ENCODE data around the gene RPL3. TPM values are rescaled to one million over a fixed set of nuclear protein-coding genes. Genes with fewer than 3 reads are reported as not detected.

Gene RPL3
- total and polyA plus RNA-seq, 2 donors (not counting 1 experiment from before 2014, with no cell fraction given), result 2,665 to 5,418 TPM

GRCh38 chr22:39287076-39287725 lies 32.2 kb downstream of the RPL3 start:
- Histone ChIP-seq H3K4me2 (replicated peaks; ENCODE audit: low read depth, low read length, poor library complexity, severe bottlenecking) (peak overlapping the region; percentile 48), H2AFZ (ENCODE audit: insufficient read depth, low read depth, low read length, poor library complexity, severe bottlenecking) (peak overlapping the region; percentile 48), H3K27ac (ENCODE audit: low read length in 2 of 2) (peak overlapping the region; percentile 27 to 44), H3K4me3 (ENCODE audit: control extremely low read depth in 1 of 5, extremely low read depth in 1 of 5, insufficient read depth in 1 of 5, low read depth in 2 of 5, low read length in 4 of 5) (peak overlapping the region in 1 of 5 experiments; percentile 36), H3K9ac (ENCODE audit: low read length) (no peak overlapping the region), H4K20me1 (ENCODE audit: control insufficient read depth, insufficient read depth, low read length, poor library complexity, severe bottlenecking) (no peaks in the 10 kb centered on the region), H3K79me2 (ENCODE audit: control insufficient read depth, insufficient read depth, low read length) (no peaks in the 10 kb centered on the region), H3K9me3 (ENCODE audit: control extremely low read depth in 1 of 3, control insufficient read depth in 2 of 3, insufficient read depth in 1 of 3, low read length in 2 of 3) (peaks cover 0 to 22% (median 4%) of the 10 kb centered on the region in 3 donors), H3K27me3 (replicated peaks in 1 of 4; ENCODE audit: control extremely low read depth in 1 of 4, control insufficient read depth in 3 of 4, insufficient read depth in 4 of 4, low read length in 3 of 4) (peaks cover 0 to 16% (median 5%) of the 10 kb centered on the region in 4 experiments), H3K36me3 (replicated peaks in 1 of 2; ENCODE audit: control extremely low read depth in 1 of 2, control insufficient read depth in 1 of 2, extremely low read depth in 1 of 2, insufficient read depth in 2 of 2, low read length in 1 of 2) (no peaks in the 10 kb centered on the region), H3K4me1 (ENCODE audit: control insufficient read depth in 2 of 2, insufficient read depth in 2 of 2, low read length in 2 of 2) (peaks cover 13 to 19% of the 10 kb centered on the region in 2 donors)
- peak overlapping the region; percentile 53 for H3K27ac Mint-ChIP-seq
- DNase-seq, result peak; percentile 66
- H3K9me3 Mint-ChIP-seq (ENCODE audit: insufficient read depth), result no peaks in the 10 kb centered on the region
- H3K4me1 Mint-ChIP-seq, result peaks cover 12% of the 10 kb centered on the region
- intact Hi-C loops (cut with micrococcal nuclease), result no loop called here
- CTCF ChIA-PET, result interaction anchor here (1.3 to 2.3 kb wide), 2 partner anchors 20 to 117 kb away, joined by 3 to 6 read pairs; no protein-coding TSS in a partner anchor
- WGBS (ENCODE audit: insufficient coverage), result 9% methylated on average over 3 of the region's 8 CpGs
- TF ChIP-seq CTCF (IDR thresholded peaks at IDR 0.05) (no peak), EZH2 (IDR thresholded peaks at IDR 0.05; ENCODE audit: borderline replicate concordance, insufficient read depth, low read depth, low read length, poor library complexity, severe bottlenecking) (no peak)
- peaks cover 4% of the 10 kb centered on the region for H3K27me3 Mint-ChIP-seq
- H3K4me3 Mint-ChIP-seq, result peak overlapping the region; percentile 40
- peak; percentile 91 for ATAC-seq (ENCODE audit: low read depth)
- POLR2A ChIA-PET, result no interaction called here

- peaks cover 0 to 22% (median 4%) of the 10 kb centered on the region in 3 donors for H3K9me3 ChIP-seq (ENCODE audit: control extremely low read depth in 1 of 3, control insufficient read depth in 2 of 3, insufficient read depth in 1 of 3, low read length in 2 of 3)
- ATAC-seq (ENCODE audit: low read depth) (no peak), DNase-seq (no peak)
- H3K27me3 Mint-ChIP-seq, result peaks cover 11% of the 10 kb centered on the region
- no peaks in the 10 kb centered on the region for H4K20me1 ChIP-seq (ENCODE audit: control insufficient read depth, insufficient read depth, low read length, poor library complexity, severe bottlenecking)
- H3K27ac Mint-ChIP-seq, result no peak overlapping the region
- intact Hi-C loops (cut with micrococcal nuclease), result no loop called here
- H3K4me1 ChIP-seq (ENCODE audit: control insufficient read depth in 2 of 2, insufficient read depth in 2 of 2, low read length in 2 of 2), result peaks cover 13 to 19% of the 10 kb centered on the region in 2 donors
- POLR2A ChIA-PET, result no interaction called here
- TF ChIP-seq EZH2 (IDR thresholded peaks at IDR 0.05; ENCODE audit: borderline replicate concordance, insufficient read depth, low read depth, low read length, poor library complexity, severe bottlenecking) (no peak), CTCF (IDR thresholded peaks at IDR 0.05) (no peak)
- no peaks in the 10 kb centered on the region for H3K79me2 ChIP-seq (ENCODE audit: control insufficient read depth, insufficient read depth, low read length)
- peaks cover 0 to 24% (median 5%) of the 10 kb centered on the region in 4 experiments for H3K27me3 ChIP-seq (replicated peaks in 1 of 4; ENCODE audit: control extremely low read depth in 1 of 4, control insufficient read depth in 3 of 4, insufficient read depth in 4 of 4, low read length in 3 of 4)
- no peak overlapping the region for H3K4me3 ChIP-seq (ENCODE audit: control extremely low read depth in 1 of 5, extremely low read depth in 1 of 5, insufficient read depth in 1 of 5, low read depth in 2 of 5, low read length in 4 of 5)
- no peak overlapping the region for H3K9ac ChIP-seq (ENCODE audit: low read length)
- no peaks in the 10 kb centered on the region for H3K36me3 ChIP-seq (replicated peaks in 1 of 2; ENCODE audit: control extremely low read depth in 1 of 2, control insufficient read depth in 1 of 2, extremely low read depth in 1 of 2, insufficient read depth in 2 of 2, low read length in 1 of 2)
- no peak overlapping the region for H3K4me2 ChIP-seq (replicated peaks; ENCODE audit: low read depth, low read length, poor library complexity, severe bottlenecking)
- H3K9me3 Mint-ChIP-seq (ENCODE audit: insufficient read depth), result no peaks in the 10 kb centered on the region
- H2AFZ ChIP-seq (ENCODE audit: insufficient read depth, low read depth, low read length, poor library complexity, severe bottlenecking), result no peak overlapping the region
- peaks cover 12% of the 10 kb centered on the region for H3K4me1 Mint-ChIP-seq
- no peak overlapping the region for H3K27ac ChIP-seq (ENCODE audit: low read length in 2 of 2)
- H3K4me3 Mint-ChIP-seq, result no peak overlapping the region
- 83% methylated on average over 2 of the region's 3 CpGs for WGBS (ENCODE audit: insufficient coverage)
- CTCF ChIA-PET, result interaction anchor here (1.0 kb wide), 1 partner anchor 88 kb away, joined by 3 read pairs; no protein-coding TSS in a partner anchor
Observed at GRCh38 chr22:39284983-39285382, 34.4 kb downstream of the RPL3 start.

All from B cell (primary cell).